HG03457 (cell line): ENCODE data around the gene GABRB2.
A peak's percentile ranks its signal among the peaks of the same experiment; 100 is the strongest.
"Not testable (repeated sequence)": the region's sequence is repeated elsewhere in the genome, so short reads cannot be mapped to it uniquely, and the experiment has no call there.

ENCODE experiments used
- ATAC-seq: cut with Tn5 transposase; IDR thresholded peaks from one replicate; pipeline ENCODE4 v1.9.1; 2021; ENCODE audit warnings: moderate number of reproducible peaks; ENCODE audit not compliant: unreplicated experiment

The GABRB2 gene

GRCh38 chr5:161546470-161547301 is at the start of gene GABRB2:
Gene GABRB2 (minus strand): TSS chr5:161546725. CDS start chr5:161546643, 82 bp downstream.
- ATAC-seq: peak; percentile 74

GRCh38 chr5:161585798-161586197 is 39.3 kb upstream of the GABRB2 start:
- ATAC-seq: no peak

- no peak for ATAC-seq
Measured at GRCh38 chr5:161580621-161581020, 34.1 kb upstream of the GABRB2 start.

GRCh38 chr5:161572914-161573313 is 26.4 kb upstream of the GABRB2 start:
- no peak for ATAC-seq

- ATAC-seq: no peak
Measured at GRCh38 chr5:161566081-161566480, 19.6 kb upstream of the GABRB2 start.

GRCh38 chr5:161562446-161562845 is 15.9 kb upstream of the GABRB2 start:
- no peak for ATAC-seq

GRCh38 chr5:161549106-161549505 is 2.6 kb upstream of the GABRB2 start:
- ATAC-seq: no peak

- ATAC-seq: no peak
Measured at GRCh38 chr5:161548487-161549094, 2.1 kb upstream of the GABRB2 start.

- no peak for ATAC-seq
Measured at GRCh38 chr5:161547738-161548486, 1.4 kb upstream of the GABRB2 start.

- ATAC-seq: no peak
Measured at GRCh38 chr5:161547406-161547737, 847 bp upstream of the GABRB2 start.

GRCh38 chr5:161546095-161546469 is 443 bp downstream of the GABRB2 start:
- ATAC-seq: peak; percentile 13

GRCh38 chr5:161545344-161546094 is 1.0 kb downstream of the GABRB2 start:
- no peak for ATAC-seq

- no peak for ATAC-seq
Measured at GRCh38 chr5:161544350-161544765, 2.2 kb downstream of the GABRB2 start.

- no peak for ATAC-seq
Measured at GRCh38 chr5:161539016-161539415, 7.5 kb downstream of the GABRB2 start.

- ATAC-seq: peak; percentile 76
Measured at GRCh38 chr5:161535762-161536161, 10.8 kb downstream of the GABRB2 start.

- no peak for ATAC-seq
Measured at GRCh38 chr5:161530700-161531099, 15.8 kb downstream of the GABRB2 start.

- no peak for ATAC-seq
Measured at GRCh38 chr5:161513942-161514341, 32.6 kb downstream of the GABRB2 start.

- no peak for ATAC-seq
Measured at GRCh38 chr5:161507591-161507990, 38.9 kb downstream of the GABRB2 start.

GRCh38 chr5:161505160-161505559 is 41.4 kb downstream of the GABRB2 start:
- ATAC-seq: not testable (repeated sequence)

GRCh38 chr5:161498531-161498930 is 48.0 kb downstream of the GABRB2 start:
- no peak for ATAC-seq

GRCh38 chr5:161483721-161484120 is 62.8 kb downstream of the GABRB2 start:
- no peak for ATAC-seq
